Epithelial cell of esophagus (primary cell): Measurements from ENCODE around the gene VGLL4.

ENCODE experiments used
- DNase-seq: peaks from one replicate; pipeline ENCODE4 v3.0.0; 2010; ENCODE audit warnings: low read depth
- H3K4me3 ChIP-seq: 2 replicates; pipeline ENCODE4 v1.5.1; 2011; ENCODE audit warnings: mild to moderate bottlenecking, low read length, control low read depth
- TF ChIP-seq, protein P1 (sequence below): IDR thresholded peaks from 2 replicates; pipeline ENCODE4 v1.5.1; 2011; ENCODE audit warnings: low read depth, mild to moderate bottlenecking, low read length, control low read depth, inconsistent platforms; ENCODE audit not compliant: insufficient read depth; ENCODE audit errors: missing control alignments

VGLL4 gene

DNA sequence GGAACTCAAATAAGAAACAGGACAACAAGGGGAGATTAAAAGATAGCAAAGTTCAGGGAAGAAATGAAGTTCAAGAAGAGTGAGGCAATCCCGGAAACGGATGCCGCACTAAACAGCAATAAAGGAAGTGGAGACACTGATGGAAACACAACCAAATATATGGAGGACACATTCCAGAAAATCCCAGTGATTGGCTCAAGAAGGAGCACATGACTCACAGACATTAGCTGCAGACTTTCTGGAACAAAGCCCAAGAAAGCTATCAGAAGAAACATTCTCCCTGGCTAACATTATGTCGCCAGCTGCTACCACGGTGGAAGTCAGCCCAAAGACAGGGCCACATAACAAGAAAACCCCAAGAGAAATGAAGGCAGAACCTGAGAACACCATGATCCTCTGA lies 18.1 kb upstream of the VGLL4 start:
- TF ChIP-seq, protein P1, sequence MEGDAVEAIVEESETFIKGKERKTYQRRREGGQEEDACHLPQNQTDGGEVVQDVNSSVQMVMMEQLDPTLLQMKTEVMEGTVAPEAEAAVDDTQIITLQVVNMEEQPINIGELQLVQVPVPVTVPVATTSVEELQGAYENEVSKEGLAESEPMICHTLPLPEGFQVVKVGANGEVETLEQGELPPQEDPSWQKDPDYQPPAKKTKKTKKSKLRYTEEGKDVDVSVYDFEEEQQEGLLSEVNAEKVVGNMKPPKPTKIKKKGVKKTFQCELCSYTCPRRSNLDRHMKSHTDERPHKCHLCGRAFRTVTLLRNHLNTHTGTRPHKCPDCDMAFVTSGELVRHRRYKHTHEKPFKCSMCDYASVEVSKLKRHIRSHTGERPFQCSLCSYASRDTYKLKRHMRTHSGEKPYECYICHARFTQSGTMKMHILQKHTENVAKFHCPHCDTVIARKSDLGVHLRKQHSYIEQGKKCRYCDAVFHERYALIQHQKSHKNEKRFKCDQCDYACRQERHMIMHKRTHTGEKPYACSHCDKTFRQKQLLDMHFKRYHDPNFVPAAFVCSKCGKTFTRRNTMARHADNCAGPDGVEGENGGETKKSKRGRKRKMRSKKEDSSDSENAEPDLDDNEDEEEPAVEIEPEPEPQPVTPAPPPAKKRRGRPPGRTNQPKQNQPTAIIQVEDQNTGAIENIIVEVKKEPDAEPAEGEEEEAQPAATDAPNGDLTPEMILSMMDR, result no peak
- peak; percentile 44 for DNase-seq
- H3K4me3 ChIP-seq, result no peak overlapping the region

DNA sequence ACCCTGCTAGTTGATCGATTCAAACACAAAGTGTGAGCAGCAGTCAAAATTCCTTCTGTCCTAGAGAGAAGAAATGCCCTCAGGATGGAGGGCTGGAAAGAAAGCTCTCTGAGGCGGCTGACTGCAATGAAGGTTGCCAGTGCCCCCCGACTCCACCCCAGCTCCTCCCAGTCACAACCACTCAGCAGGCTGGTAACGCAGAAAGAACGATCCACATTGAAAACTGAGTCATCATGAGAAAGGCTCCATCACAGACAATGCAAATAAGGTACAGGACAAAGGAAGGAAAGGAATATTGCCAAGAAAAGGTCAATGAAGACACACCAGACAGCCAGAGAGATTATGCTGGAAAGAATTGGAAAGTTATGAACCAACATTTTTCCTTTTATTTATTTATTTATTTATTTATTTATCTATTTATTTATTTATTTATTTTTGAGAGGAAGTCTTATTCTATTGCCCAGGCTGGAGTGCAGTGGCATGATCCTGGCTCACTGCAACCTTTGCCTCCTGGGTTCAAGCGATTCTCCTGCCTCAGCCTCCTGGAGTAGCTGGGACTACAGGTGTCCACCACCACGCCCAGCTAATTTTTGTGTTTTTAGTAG lies 17.4 kb upstream of the VGLL4 start:
- TF ChIP-seq, protein P1, result no peak
- DNase-seq, result peak; percentile 58
- no peak overlapping the region for H3K4me3 ChIP-seq

DNA sequence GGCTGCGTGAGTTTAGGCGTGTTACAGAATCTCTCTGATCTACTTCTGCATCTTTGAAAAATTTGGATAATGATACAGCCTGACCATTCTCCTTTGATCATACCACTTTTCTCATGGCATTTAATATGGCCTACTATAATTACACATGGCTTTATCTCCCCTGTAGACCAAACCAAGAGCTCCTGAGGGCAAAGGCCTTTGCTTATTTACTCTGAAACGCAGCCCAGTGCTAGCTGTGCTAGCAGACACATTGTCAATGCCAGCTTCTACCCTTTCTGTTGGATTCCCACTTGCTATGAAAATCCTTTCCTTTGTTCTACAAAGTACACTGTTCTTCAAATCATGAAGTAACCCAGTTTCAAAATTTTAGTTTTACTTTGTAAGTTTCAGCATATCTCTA lies 16.5 kb upstream of the VGLL4 start:
- no peak for DNase-seq
- TF ChIP-seq, protein P1, result no peak
- no peak overlapping the region for H3K4me3 ChIP-seq

DNA sequence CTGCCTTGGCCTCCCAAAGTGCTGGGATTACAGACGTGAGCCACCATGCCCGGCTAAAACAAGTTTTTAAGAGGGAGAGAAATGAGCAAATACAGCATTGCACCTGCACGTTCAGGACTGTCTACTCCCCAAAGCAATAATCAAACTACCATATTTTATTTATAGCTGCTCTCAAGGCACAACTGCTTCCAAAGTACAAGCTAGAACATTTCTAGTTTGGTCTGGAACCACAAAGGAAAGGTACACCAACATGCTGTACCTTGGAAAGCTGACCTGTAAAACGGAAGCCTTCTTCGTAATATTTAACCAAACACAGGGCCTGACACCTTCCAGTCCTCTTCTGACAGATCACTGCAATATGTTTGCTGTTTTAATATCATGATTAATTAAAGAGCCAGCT lies 14.5 kb upstream of the VGLL4 start:
- TF ChIP-seq, protein P1, result no peak
- no peak overlapping the region for H3K4me3 ChIP-seq
- no peak for DNase-seq

DNA sequence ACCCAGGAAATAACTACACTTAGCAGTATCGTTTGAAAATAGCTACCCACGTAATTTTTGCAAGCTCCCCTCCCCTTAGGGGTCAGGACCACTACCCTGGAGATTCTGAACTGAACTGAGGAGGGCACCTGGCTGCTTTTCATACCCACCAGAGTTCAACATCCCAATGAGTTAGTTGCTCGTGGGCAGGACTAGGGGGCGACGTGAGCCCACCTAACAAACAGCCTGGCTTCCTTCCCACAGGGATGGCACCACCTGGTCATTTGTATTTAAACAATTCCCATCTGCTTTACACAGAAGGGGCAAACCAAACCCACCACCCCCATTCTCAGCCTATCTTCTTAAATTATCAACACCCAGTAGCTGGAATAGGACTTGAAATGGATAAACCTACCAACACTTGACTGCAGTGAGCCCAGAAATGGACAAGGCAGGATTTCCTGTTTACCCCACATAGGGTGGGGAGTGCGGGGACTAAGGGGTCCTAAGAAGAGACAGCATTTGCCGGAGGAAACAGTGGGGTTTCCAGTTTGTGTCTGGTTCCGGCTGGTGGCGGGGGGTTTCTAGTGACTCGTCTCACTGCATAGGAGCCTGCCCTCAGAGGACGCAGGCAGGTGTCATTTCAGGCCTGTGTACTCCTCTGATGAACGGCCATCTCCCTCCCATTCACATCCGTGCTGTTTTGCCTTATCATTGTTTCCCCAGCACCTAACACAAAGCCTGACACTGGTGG lies 11.6 kb upstream of the VGLL4 start:
- no peak for DNase-seq
- TF ChIP-seq, protein P1, result no peak
- H3K4me3 ChIP-seq, result no peak overlapping the region

DNA sequence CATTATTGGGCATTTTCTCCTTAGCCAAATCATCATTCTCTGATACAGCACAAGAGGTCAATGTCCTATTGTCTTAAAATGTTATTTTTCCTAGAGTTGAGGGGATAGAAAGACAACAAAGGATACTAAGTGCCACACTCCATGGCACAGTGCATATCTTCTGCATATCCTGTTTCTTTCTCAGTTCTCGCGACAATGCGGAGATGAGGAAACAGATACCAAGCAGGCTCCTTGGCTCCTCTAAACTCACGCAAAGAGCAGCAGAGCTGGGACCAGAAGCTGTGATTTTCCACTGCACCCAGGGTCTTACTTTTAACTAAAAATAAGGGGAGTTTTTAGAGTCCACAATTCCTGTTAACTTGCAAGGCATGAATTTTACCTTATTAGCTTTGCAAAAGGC lies 10.5 kb upstream of the VGLL4 start:
- no peak overlapping the region for H3K4me3 ChIP-seq
- no peak for DNase-seq
- TF ChIP-seq, protein P1, result no peak
